K562 (cell line): Measurements from ENCODE around the gene DRC1. TPM values are rescaled to one million over a fixed set of nuclear protein-coding genes. Genes with fewer than 3 reads are reported as not detected.

Experiments
- CHD4 ChIP-seq: fragments of 200-600 bp; sonication (generic); IDR thresholded peaks from 3 replicates; pipeline ENCODE4 v1.6.1; 2012; ENCODE audit warnings: low read depth, mild to moderate bottlenecking, mixed read lengths, low read length, inconsistent platforms; ENCODE audit not compliant: insufficient read depth, insufficient replicate concordance, poor library complexity, severe bottlenecking
- CREM ChIP-seq: IDR thresholded peaks from 2 replicates; pipeline ENCODE4 v1.6.1; 2014; ENCODE audit warnings: antibody characterized with exemption, low read depth
- GTF2E2 ChIP-seq: fragments of 200-800 bp; sonication (Bioruptor generic); IDR thresholded peaks from 2 replicates; pipeline ENCODE4 v1.6.1; 2016; ENCODE audit warnings: missing genetic modification characterization, missing compliant biosample characterization
- HNRNPL ChIP-seq: fragments of 200-400 bp; formaldehyde crosslinking; IDR thresholded peaks from 2 replicates; pipeline ENCODE4 v1.6.1; 2017; ENCODE audit warnings: low read depth, mild to moderate bottlenecking, low read length
- JUND ChIP-seq, 2 experiments: IDR thresholded peaks; 2 replicates in 1 of 2; 3 replicates in 1 of 2; pipeline ENCODE4 v1.6.1; 2011; ENCODE audit warnings: borderline replicate concordance in 2 of 2, low read depth in 2 of 2, low read length in 2 of 2, improper control_type of control experiment in 1 of 2, missing biosample characterization in 1 of 2, missing genetic modification characterization in 1 of 2, missing genetic modification reagents in 1 of 2
- MLX ChIP-seq, 2 experiments: fragments of 450-650 bp in 1 of 2; sonication (generic) in 1 of 2; formaldehyde crosslinking; conservative IDR thresholded peaks; 2 replicates each; pipeline versions ENCODE4 v1.4.0 to v1.8.1; 2020 to 2022; ENCODE audit warnings: mild to moderate bottlenecking in 1 of 2, missing genetic modification reagents in 1 of 2
- NFE2 ChIP-seq: IDR thresholded peaks from 2 replicates; pipeline ENCODE4 v1.6.1; 2014; ENCODE audit warnings: antibody characterized with exemption, low read depth
- PHF20 ChIP-seq: fragments of 450-650 bp; IDR thresholded peaks from 2 replicates; pipeline ENCODE4 v1.6.1; 2018; ENCODE audit not compliant: partially characterized antibody
- PREB ChIP-seq: sonication (generic); formaldehyde crosslinking; IDR thresholded peaks from 2 replicates; pipeline ENCODE4 v1.8.1; 2023; ENCODE audit warnings: mild to moderate bottlenecking, missing genetic modification reagents
- PTRF ChIP-seq: fragments of 450-650 bp; IDR thresholded peaks from 2 replicates; pipeline ENCODE4 v1.6.1; 2016; ENCODE audit warnings: mild to moderate bottlenecking, missing genetic modification characterization, missing compliant biosample characterization
- RERE ChIP-seq: sonication (generic); formaldehyde crosslinking; IDR thresholded peaks from 2 replicates; pipeline ENCODE4 v1.8.0; 2023; ENCODE audit warnings: missing genetic modification reagents, mild to moderate bottlenecking, borderline replicate concordance
- TAF15 ChIP-seq: fragments of 200-400 bp; formaldehyde crosslinking; IDR thresholded peaks from 2 replicates; pipeline ENCODE4 v1.6.1; 2017; ENCODE audit warnings: mild to moderate bottlenecking, low read depth, low read length, moderate library complexity
- TEAD1 ChIP-seq, 2 experiments: fragments of 450-650 bp in 1 of 2; sonication (generic) in 1 of 2; formaldehyde crosslinking; IDR thresholded peaks; 2 replicates each; pipeline versions ENCODE4 v1.4.0 to v1.8.0; 2020 to 2022; ENCODE audit warnings: mild to moderate bottlenecking in 2 of 2, missing genetic modification reagents in 1 of 2
- TFAP4 ChIP-seq: sonication (generic); formaldehyde crosslinking; IDR thresholded peaks from 2 replicates; pipeline ENCODE4 v1.8.0; 2022; ENCODE audit warnings: missing genetic modification reagents, mild to moderate bottlenecking, moderate library complexity, borderline replicate concordance
- YY1 ChIP-seq, 3 experiments: IDR thresholded peaks; 2 replicates each; pipeline ENCODE4 v1.6.1; 2011; ENCODE audit warnings: low read length in 2 of 3, mild to moderate bottlenecking in 2 of 3, moderate library complexity in 2 of 3, borderline replicate concordance in 1 of 3, control low read depth in 1 of 3, low read depth in 1 of 3; ENCODE audit not compliant: insufficient read depth in 3 of 3, insufficient replicate concordance in 2 of 3, control insufficient read depth in 1 of 3, insufficient read length in 1 of 3; ENCODE audit errors: extremely low read depth in 1 of 3
- ZNF212 ChIP-seq: fragments of 450-650 bp; formaldehyde crosslinking; IDR thresholded peaks from 2 replicates; pipeline ENCODE4 v1.4.0; 2020; ENCODE audit warnings: mild to moderate bottlenecking
- ZNF324 ChIP-seq: fragments of 250-450 bp; sonication (Bioruptor Pico); IDR thresholded peaks from 2 replicates; pipeline ENCODE4 v1.4.0; 2020; ENCODE audit warnings: mild to moderate bottlenecking
- ZNF75A ChIP-seq: fragments of 450-650 bp; formaldehyde crosslinking; IDR thresholded peaks from 2 replicates; pipeline ENCODE4 v1.4.0; 2020; ENCODE audit warnings: mild to moderate bottlenecking
- polyA plus RNA-seq, 8 experiments: library from polyadenylated mRNA; depleted of rRNA in 4 of 8; stranded (reverse) in 5 of 8; unstranded in 3 of 8; fragments of >200 nt; fragmentation: Nextera tagmentation in 2 of 8; fragmentation: Illumina TruSeq in 1 of 8; extraction: Ambion mirVana in 2 of 8; extraction: Trizol in 1 of 8; gene quantifications; 2 replicates each; pipeline versions ENCODE4 v1.2.1 to v1.2.3, GENCODE V29; 2011 to 2014; ENCODE audit warnings: inconsistent platforms in 1 of 8, missing spikeins in 1 of 8
- total RNA-seq, 7 experiments: library from RNA; depleted of rRNA in 6 of 7; stranded (reverse); fragments of >200 nt in 6 of 7; fragmentation: Illumina TruSeq in 2 of 7; extraction: Trizol in 2 of 7; gene quantifications; 2 replicates each; pipeline versions ENCODE4 v1.2.1 to v1.2.3, GENCODE V29; 2011 to 2021; ENCODE audit warnings: low replicate concordance in 1 of 7

The DRC1 gene
- total and polyA plus RNA-seq, 9 of the 15 experiments (the other 6 are each of a cell fraction or from before 2014, with no cell fraction given) = 0.07 to 0.10 TPM; not detected in 7

GRCh38 chr2:26411419-26411818 is 9.7 kb downstream of the DRC1 start (continued):
- TF ChIP-seq YY1 (IDR thresholded peaks at IDR 0.05; ENCODE audit: borderline replicate concordance in 1 of 3, control insufficient read depth in 1 of 3, extremely low read depth in 1 of 3, insufficient read depth in 3 of 3, insufficient read length in 1 of 3, insufficient replicate concordance in 2 of 3, low read depth in 1 of 3, low read length in 2 of 3) (peak in 1 of 3 experiments; percentile 65), PREB (CRISPR knock-in tag) (no peak), CHD4 (no peak), MLX (CRISPR knock-in tag; conservative IDR thresholded peaks at IDR 0.05) (no peak), PHF20 (no peak), ZNF212 (CRISPR knock-in tag) (no peak), NFE2 (peak; percentile 88), TEAD1 (CRISPR knock-in tag; IDR thresholded peaks at IDR 0.05) (0 out of 4 replicates have a peak, but pooled peaks of 1 of the 2 experiments have one; percentile 38), CREM (0 out of 2 replicates have a peak, but pooled peaks have one; percentile 6), GTF2E2 (tag) (no peak), ZNF75A (0 out of 2 replicates have a peak, but pooled peaks have one; percentile 27), JUND (IDR thresholded peaks at IDR 0.05; ENCODE audit: borderline replicate concordance, low read depth, low read length) (0 out of 2 replicates have a peak, but pooled peaks have one; percentile 4), JUND (tag; IDR thresholded peaks at IDR 0.05; ENCODE audit: borderline replicate concordance, low read depth, low read length) (no peak), HNRNPL (no peak), TFAP4 (CRISPR knock-in tag) (no peak), RERE (CRISPR knock-in tag) (no peak), TAF15 (no peak), PTRF (peak; percentile 54; the same call in 1 of the 2 replicates), ZNF324 (no peak)
